Stimulated activated CD8-positive, alpha-beta memory T cell treated with anti-CD3 and anti-CD28 coated beads, Interleukin-15, amount 100 ng/mL, for 24 hours (primary cell): ENCODE data around the gene CBLN3.
"Not testable (repeated sequence)": the region's sequence is repeated elsewhere in the genome, so short reads cannot be mapped to it uniquely, and the experiment has no call there.

Experiments
- DNase-seq: peaks from one replicate; pipeline ENCODE4 v3.0.0-alpha.2; 2020; ENCODE audit warnings: low read depth

Gene CBLN3

DNA sequence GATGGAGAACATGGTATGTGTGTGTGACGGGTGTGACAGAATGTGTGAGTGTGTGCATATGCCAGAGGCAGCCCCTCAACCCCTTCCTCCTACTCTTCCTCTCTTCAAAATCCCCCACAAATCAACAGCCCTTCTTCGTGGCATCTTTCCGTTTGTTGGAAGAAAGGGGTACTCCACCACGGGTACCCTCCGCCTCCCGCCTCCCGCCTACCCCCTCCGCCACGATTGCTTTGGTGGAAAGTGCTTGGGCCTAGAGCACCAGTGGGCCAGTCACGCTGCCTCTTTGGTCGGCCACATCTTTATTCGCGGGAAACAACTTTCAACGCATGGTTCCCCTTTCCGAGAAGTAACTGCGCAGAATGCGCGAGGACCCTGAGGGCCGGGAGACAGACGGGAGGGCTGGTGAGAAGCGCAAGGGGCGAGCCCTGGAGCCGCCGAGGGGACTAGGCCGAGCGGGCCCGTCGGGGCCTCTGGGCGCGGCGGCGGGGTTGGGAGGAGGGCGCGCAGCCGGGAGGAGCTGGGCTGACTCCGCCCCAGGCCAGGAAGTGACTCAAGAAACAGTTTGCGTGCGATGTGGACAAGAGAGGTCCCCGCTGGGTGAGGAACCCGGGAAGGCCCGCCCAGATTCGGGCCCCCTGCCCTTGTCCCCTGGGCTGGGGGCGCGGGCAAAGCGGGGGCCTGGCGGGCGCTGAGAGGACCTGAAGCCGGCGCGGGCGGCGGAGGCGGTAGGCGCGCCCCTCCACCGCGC is at the start of gene CBLN3, which contains the start of gene KHNYN:
Gene CBLN3, minus strand, starts transcription at position 274 of the 748 bp plus-strand sequence. CDS start 614 bp downstream, outside the sequence.
Gene KHNYN, plus strand, starts transcription at position 560 of the 748 bp plus-strand sequence. CDS start 777 bp downstream, outside the sequence.
- DNase-seq, result peak; percentile 65

DNA sequence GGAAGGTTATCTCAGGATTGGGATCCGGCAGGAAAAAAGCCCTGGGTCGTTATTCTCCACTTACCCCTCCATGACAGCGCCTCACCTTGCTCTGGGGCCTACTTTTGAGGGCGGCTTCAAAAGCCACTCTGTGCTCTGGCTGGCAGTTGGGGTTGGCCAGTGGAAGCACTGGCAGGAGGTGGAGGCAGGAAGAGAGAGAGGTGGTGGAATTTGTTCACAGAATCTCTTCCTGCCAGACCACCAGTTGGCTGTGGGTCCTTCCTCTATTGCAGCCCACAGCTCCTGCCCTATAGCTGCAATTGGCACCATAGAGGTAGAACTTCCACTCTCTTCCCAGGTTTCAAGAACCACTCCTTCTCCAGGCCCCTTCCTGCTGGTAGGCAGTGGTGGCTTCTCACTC is 45.8 kb upstream of the CBLN3 start:
- DNase-seq, result no peak

DNA sequence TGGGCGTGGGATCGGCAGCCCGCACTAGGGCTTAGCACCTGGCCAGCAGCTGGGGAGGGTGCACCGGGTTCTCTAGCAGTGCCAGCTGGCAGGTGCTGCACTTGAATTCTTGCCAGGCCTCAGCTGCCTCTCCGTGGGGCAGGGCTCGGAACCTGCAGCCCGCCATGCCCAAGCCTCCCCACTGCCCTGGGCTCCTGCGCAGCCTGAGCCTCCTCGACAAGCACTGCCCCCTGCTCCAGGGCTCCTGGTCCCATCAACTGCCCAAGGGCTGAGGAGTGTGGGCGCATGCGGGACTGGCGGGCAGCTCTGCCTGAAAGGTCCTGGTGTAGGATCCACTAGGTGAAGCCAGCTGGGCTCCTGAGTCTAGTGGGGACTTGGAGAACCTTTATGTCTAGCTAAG is 43.7 kb upstream of the CBLN3 start:
- no peak for DNase-seq

DNA sequence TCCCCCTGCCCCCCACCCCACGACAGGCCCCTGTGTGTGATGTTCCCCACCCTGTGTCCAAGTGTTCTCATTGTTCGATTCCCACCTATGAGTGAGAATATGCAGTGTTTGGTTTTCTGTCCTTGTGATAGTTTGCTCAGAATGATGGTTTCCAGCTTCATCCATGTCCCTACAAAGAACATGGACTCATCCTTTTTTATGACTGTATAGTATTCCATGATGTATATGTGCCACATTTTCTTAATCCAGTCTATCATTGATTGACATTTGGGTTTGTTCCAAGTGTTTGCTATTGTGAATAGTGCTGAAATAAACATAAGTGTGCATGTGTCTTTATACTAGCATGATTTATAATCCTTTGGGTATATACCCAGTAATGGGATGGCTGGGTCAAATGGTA is 41.0 kb upstream of the CBLN3 start:
- not testable (repeated sequence) for DNase-seq

DNA sequence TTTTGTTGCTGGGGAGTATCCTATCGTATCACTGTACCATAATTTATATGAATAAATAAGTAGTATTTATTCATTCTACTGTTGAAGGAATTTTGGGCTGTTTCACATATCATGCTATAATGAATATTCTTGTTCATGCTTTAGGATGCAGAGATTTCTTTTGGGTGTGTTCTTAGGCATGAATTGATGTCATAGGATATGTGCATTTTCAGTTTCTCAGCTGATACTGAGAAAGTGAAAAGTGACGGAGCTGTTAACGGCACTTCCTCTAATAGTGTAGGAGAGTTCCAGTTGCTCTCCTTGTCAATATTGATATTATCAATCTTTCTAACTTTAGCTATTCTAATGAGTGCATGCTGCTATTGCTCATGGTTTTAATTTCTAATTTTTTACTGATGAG is 36.3 kb upstream of the CBLN3 start:
- DNase-seq, result no peak

DNA sequence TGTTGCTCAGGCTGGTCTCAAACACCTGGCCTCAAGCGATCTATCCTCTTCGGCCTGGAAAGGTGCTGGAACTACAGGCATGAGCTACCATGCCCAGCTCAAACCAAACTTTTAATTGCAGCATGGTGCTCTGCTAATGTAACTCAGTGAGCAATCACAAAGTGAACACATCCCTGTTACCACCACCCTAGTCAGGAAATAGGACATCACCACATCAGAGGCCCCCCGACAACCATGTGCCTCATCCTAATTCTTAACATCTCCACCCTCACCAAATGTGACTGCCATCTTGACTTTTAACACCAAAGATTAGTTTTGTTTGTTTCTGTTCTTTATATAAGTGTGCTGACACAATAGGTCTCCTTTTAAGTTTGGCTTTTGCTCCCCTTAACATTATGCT is 35.9 kb upstream of the CBLN3 start:
- no peak for DNase-seq

DNA sequence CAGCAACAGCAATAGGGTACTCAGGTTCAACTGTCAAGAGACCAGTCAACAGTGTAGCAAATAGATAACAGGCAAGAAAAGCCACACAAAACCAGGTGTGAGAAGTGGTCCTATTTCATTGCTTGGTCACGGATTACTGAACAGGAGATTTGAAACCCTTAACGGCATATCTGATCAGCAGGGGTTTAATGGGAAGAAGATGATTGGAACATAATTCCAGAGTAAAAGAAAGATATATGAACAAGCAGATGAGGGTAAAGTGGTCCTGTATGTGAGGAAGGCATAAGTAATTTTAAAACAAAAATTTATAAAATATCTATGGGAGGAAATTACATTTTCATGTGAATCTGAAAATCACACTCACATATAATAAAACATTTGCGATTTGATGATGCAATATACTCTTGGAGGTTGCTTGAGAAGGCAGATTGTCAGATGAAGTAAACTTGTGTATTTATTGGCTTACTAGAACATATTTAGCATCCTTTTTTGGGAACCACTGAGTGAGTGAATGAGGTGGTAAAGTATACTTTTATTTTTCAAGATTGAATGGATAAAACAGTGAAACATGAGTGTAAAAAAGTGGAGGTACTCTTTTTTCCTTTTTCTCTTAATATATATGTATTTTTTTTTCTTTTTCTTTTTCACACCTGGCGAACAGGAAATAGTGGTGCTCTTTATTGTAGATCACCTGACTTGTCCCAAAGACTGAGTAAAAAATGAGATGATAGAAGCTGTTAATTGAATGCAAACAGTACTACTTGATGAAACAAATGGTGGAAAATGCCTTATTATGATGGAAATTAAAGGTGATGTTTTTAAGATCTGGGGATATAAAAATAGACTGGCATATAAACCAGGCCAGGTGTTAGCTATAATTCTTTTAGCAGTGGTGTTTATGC is 34.7 kb upstream of the CBLN3 start:
- no peak for DNase-seq

DNA sequence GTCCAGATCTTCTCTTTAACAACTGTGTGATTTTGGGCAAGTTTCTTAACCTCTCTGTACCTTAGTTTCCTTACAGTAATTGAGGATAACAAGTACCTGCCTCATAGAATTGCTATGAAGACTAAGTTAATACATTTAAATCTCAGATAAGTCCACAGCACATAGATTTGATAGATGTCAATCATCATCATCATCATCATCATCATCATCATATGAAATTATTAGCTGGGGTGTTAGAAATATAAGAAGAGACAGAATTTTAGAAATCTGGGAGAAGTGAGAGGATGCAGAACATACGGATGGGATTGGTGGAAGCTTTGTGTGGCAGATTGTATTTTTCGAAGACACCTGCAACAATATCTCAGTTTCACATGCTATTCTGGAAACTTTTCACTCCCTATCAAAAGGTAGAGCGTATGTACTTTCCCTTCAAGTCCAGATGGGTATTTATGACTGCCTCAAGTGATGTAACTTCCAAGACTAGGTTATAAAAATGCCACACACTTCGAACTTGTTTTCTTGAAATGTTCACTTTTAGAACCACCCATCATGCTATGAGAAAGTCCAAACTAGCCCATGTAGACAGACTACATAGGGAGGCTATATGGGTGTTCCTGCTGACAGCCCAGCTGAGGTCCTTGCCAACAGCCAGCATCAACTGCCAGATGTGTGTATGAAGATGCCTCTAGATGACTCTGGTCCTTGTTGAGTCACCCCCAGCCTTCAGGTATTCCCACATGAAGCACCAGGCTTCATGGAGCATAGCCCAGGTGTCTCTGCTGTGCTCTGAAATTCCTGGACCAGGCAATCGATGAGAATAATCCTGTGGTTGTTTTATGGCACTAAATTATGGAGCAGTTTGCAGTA is 33.8 kb upstream of the CBLN3 start:
- DNase-seq, result no peak

DNA sequence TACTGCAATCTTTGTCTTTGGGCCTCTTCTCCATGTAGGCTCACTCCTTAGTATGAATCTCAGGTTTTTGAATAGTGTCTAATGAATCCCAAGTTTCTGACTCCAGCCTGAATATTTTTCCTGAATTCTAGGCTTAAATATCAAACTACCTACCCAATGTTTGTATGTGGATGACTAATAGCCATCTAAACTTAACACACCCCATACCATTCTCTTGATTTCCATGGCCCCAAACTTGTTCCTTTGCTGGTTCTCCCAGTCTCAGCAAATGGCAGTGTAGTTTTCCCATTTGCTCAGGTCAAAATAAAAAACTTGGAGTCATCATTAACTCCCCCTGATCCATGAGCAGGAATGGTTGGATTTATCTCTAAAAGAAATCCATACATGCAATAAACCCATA is 31.9 kb upstream of the CBLN3 start:
- no peak for DNase-seq

DNA sequence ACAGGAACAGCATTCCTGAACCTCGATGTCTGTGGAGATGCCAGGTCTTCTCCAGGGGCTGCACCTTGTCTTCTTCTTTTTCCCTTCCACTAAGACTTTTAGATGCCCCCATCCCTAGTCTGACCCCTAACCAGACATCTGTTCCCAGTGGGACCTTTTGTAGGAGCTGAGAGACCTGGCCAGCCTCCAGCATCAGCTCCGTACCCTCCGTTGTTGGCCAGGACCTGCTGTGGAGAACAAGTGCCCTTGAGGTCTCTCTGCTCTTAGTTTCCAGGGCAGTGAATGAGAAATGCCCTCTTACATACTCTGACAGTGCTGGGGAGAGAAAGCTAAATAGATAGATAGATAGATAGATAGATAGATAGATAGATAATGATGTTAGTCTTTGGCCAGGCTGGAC is 29.9 kb upstream of the CBLN3 start:
- no peak for DNase-seq

DNA sequence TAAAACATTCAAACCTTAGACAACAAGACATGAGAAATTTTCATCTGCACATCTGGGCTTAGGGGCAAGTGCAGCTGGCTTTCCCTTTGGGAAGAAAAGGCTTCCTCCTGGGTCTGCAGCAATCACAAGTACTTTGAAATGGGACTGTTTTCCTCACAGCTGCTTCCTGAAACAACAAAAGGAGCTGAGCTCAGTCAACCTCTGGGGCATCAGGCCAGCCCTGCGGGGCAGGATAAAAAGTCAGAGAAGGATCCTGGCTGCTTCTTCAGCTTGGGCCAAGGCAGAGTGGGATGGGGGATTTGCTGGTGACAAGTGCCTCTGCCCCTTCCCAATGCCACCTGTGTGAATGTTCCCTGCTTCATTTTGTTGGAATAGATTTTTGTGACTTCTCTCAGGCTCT is 29.3 kb upstream of the CBLN3 start:
- no peak for DNase-seq

DNA sequence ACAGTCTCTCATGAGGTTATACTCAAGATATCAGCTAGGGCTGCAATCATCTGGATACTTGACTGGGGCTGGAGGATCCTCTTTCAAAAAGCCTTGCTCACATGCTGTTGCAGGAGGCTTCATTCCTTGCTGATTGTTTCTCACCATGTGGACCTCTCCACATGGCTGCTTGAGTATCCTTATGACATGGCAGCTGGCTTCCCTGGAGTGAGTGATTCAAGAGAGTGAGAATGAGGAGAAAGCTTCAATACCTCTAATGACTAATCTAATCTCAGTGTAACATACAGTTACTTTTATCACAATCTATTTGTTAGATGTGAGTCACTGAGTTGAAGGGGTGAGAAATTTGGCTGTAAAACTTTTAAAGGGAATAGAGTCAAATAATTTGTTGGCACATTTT is 27.5 kb upstream of the CBLN3 start:
- no peak for DNase-seq

DNA sequence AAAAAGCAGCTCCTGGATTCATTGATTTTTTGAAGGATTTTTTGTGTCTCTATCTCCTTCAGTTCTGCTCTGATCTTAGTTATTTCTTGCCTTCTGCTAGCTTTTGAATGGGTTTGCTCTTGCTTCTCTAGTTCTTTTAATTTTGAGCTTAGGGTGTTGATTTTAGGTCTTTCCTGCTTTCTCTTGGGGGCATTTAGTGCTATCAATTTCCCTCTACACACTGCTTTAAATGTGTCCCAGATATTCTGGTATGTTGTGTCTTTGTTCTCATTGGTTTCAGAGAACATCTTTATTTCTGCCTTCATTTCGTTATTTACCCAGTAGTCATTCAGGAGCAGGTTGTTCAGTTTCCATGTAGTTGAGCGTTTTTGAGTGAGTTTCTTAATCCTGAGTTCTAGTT is 21.4 kb upstream of the CBLN3 start:
- DNase-seq, result not testable (repeated sequence)

DNA sequence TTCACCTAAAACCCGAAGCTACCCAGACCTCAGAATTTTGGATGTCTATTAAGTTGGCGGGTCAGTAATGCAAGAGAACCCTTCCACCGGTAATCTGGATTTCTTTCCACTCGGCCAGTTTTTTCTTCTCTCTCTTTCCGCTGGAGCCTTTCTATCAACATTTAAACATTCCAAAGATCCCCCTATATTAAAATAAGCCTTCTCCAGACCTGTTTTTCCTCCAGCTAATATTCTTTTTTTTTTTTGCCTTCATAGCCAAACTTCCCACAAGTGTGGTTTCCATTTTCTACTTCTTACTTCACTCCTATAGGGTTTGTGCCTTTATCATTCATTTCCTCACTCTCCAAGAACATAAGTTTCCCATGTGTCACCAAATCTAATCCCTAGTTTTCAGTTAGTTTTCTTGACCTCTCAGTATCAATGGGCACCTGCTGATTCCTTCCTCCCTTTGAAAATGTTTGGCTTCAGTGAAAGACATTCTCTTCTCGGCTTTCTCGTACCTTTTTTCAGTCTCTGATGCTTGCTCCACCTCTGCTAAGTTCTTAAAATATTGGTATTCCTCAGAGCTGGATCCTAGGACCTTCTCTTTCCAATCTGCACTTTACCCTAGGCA is 13.7 kb upstream of the CBLN3 start:
- DNase-seq, result no peak

DNA sequence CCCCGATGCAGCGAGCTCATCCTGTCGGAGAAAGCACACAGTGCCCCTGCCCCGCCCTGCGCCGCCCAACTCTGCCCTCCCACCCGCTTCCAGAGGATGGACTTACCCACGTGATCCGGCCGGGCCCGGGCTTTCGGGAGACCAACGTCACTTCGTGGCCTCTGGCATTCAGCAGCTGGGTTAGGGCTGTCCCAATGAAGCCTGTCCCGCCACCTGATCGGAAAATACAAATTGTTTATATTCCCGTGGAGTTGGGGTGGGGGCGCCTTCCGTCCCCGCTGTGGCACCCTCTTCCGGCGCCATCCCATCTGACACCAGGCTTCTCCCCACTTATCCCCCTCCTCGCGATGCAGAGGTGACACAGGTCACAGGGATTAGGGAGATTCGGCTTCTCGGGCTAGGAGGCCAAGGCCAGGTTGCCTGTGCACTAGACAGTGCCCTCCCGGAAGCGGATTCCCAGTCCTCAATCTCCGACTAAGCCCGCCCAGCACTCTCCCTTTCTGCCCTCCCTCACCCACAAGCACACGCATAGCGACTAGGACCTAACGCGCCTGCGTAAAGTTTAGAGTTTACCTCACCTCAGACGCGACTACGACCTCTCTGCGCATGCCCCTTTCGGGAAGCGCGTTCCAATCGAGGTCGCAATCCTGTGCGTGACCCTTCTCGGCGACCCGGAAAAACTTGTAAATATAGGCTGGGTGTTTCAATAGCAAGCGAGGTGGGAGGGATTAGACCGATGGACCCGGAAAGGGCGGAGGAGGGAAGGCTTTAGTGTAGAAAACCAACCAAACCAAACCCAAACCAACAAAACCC is 13.0 kb upstream of the CBLN3 start, which contains the start of gene SDR39U1:
Gene SDR39U1, minus strand, starts transcription at position 537 of the 813 bp plus-strand sequence. Its CDS starts 7 bp downstream, at position 530.
- DNase-seq, result peak; percentile 75

DNA sequence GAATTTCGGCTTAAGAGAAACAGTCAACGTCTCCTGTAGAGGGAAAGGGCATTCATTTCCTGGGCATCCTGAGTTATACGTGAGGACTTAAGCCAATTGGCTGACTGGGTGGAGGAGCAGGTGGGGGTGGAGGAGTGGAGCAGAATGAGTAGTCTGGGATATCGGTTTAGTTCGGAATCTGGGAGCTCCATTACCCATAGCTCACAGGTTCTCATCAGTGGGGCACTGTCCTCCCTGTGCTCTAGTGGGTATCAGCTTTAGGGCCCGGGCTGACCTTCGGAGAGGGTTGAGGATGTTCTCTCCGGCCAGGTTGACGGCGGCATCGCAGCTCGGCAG is 12.4 kb upstream of the CBLN3 start:
- no peak for DNase-seq

DNA sequence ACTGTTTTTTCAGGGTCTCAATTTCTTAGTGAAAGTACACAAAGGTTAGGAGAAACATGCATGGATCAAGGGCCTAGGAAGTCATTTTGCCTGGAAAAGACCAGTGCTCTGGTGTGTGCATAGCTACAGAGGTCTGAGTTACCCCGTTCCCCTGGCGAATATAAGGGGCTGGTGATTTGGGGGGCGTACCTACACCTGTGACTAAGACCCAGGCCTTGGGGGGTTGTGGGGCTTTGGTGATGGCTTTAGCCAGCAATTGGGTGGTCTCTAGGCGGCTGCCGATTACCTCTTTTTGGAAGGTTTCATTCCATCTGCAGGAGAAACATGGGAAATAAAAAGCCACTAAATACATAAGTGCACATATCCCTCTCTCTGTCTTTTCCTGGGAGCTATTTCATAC is 12.0 kb upstream of the CBLN3 start:
- no peak for DNase-seq

DNA sequence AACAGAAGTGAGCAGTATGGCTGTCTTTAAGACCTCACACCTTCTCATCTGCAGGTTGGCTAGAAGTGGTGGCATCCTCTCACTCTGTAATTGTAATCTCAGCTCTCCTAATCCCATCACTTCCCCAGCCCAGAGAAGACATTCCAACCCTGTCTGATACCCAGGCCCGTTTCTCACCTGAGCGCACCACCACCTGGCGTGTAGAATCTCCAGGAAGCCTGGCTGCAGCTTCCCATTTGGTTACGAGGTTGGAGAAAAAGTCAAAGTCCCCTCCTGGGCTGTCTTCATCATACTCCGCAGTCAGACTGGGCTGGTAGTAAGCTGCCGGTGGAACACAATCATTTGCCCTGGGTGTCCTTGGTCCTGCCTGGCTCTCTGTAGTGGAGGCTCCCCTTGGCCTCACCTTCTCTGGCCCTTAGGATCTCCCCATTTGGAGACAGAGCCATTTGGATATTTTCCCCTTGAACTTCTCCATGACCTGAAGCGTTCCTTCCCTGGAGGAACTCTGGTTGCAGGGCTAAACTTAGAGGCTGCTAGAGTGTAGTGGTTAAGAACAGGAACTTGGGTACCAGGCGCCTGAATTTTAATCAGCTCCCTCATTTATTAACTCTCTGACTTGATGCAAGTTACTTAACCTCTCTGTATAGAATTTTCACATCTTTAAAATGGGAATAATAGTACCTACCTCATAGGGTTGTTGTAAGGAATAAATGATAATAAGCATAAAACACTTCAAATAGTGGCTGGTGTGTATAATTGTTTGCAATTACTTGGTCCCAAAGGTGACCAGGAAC is 11.3 kb upstream of the CBLN3 start:
- DNase-seq, result no peak

DNA sequence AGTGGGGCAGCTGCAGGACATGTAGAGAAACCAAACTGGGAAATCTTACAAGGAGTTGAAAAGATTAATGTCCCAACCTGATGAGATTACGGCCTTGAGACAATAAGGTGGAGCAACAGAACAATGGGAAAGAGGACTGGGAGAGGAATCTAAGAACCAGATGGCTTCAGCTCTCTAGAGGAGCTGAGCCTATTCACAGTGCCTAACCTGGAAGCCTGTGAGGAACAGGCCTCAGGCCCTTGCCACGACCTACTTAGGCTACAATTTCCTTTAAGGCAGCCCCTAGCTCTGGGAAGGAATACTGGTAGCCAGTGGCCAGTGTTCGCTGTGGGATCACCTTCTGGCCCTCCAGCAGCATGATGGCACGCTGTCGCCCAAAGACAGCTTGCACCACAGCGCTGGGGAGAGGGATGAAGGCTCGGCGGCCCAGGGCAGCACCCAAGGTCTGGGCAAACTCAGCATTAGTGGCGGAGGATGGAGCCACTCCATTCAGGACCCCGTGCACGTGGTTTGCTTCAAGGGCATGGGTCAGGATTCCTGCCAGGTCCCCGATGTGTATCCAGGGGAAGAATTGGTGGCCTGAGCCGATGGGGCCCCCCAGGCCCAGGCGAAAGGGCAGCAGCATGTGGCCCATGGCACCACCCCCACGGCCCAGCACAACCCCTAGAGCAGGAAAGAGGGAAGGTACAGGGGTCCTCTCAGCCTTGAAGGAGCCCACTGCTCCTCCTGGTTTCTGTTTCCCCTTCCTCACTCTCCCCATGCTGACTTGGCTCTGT is 10.6 kb upstream of the CBLN3 start:
- DNase-seq, result no peak
